Mammary epithelial cell (primary cell): ENCODE data around the gene GPR4.

Experiments used
- EZH2 ChIP-seq: IDR thresholded peaks from 2 replicates; pipeline ENCODE4 v1.6.1; 2012; ENCODE audit warnings: low read length, inconsistent platforms, borderline replicate concordance
- TF ChIP-seq, protein P1 (sequence below), 2 donors: IDR thresholded peaks in 1 of 2; conservative IDR thresholded peaks in 1 of 2; 2 replicates each; pipeline ENCODE4 v1.5.1; 2011 to 2012; ENCODE audit warnings: inconsistent platforms in 2 of 2, low read length in 2 of 2, mild to moderate bottlenecking in 2 of 2, control low read depth in 1 of 2, low read depth in 1 of 2; ENCODE audit not compliant: insufficient read depth in 1 of 2; ENCODE audit errors: extremely low read depth in 1 of 2

DNA sequence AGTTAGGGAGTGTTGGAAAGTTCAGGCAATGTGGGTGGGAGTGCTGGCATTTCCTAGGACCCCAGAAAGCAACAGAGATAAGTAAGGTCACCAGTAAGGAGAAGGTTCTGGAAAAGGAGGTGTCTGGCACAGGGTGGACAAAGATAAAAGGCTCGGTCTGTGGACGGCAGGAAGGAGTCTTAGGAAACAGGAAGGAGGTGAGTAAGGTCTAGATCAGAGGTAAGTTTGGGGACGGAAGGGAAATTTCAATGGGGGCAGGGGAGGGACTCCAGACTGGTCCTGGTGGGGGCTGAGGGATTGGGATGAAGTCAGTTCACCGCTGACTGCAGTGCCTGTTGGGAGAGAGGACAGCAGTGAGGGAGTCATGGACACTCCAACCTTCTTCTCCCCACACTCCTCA, 9.6 kb downstream of the GPR4 start:
- TF ChIP-seq, protein P1, sequence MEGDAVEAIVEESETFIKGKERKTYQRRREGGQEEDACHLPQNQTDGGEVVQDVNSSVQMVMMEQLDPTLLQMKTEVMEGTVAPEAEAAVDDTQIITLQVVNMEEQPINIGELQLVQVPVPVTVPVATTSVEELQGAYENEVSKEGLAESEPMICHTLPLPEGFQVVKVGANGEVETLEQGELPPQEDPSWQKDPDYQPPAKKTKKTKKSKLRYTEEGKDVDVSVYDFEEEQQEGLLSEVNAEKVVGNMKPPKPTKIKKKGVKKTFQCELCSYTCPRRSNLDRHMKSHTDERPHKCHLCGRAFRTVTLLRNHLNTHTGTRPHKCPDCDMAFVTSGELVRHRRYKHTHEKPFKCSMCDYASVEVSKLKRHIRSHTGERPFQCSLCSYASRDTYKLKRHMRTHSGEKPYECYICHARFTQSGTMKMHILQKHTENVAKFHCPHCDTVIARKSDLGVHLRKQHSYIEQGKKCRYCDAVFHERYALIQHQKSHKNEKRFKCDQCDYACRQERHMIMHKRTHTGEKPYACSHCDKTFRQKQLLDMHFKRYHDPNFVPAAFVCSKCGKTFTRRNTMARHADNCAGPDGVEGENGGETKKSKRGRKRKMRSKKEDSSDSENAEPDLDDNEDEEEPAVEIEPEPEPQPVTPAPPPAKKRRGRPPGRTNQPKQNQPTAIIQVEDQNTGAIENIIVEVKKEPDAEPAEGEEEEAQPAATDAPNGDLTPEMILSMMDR (conservative IDR thresholded peaks at IDR 0.05 in 1 of 2, IDR thresholded peaks at IDR 0.05 in 1 of 2; ENCODE audit: extremely low read depth in 1 of 2, insufficient read depth in 1 of 2, low read depth in 1 of 2, low read length in 2 of 2): no peak
- TF ChIP-seq EZH2: no peak
